Skeletal muscle satellite cell (primary cell): Measurements from ENCODE around the gene LRIG3.
"Not testable (repeated sequence)": the region's sequence is repeated elsewhere in the genome, so short reads cannot be mapped to it uniquely, and the experiment has no call there.

Source experiments
- H3K27me3 ChIP-seq: 2 replicates; pipeline ENCODE4 v1.7.0; 2013; ENCODE audit warnings: low read length; ENCODE audit not compliant: control insufficient read depth, insufficient read depth
- H3K36me3 ChIP-seq: 2 replicates; pipeline ENCODE4 v1.7.0; 2013; ENCODE audit warnings: mild to moderate bottlenecking, control low read depth, low read length; ENCODE audit not compliant: insufficient read depth
- H3K4me1 ChIP-seq: 2 replicates; pipeline ENCODE4 v1.7.0; 2013; ENCODE audit warnings: low read length; ENCODE audit not compliant: control insufficient read depth, insufficient read depth
- H3K4me2 ChIP-seq: 2 replicates; pipeline ENCODE4 v1.7.0; 2013; ENCODE audit warnings: mild to moderate bottlenecking, low read length
- H3K4me3 ChIP-seq: 2 replicates; pipeline ENCODE4 v1.7.0; 2013; ENCODE audit warnings: low read length
- H3K9ac ChIP-seq: 2 replicates; pipeline ENCODE4 v1.7.0; 2013; ENCODE audit warnings: mild to moderate bottlenecking, low read depth, low read length, moderate library complexity
- H3K9me3 ChIP-seq: replicated peaks from 2 replicates; pipeline ENCODE4 v1.7.0; 2013; ENCODE audit warnings: mild to moderate bottlenecking, control low read depth, low read length

The LRIG3 gene

DNA sequence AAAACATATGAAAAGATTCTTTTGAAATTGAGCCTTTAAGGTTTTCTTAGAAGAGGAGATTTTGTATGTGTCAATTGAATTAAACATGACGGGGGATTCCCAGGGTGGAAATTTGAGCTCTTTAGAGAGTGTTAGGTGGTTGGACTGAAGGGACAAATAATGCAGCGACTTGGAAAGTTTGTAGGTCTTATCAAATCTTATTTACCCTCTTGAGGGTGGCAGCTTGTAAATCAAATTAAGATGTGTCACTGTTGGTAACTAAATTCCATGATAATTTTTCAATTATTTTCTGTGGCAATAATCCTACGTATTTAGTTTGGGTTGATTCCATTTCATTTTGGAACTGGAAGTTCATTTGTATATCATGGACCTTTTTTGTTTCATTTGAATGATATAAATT, 33.7 kb upstream of the LRIG3 start:
- Histone ChIP-seq H3K4me3 (no peak overlapping the region), H3K4me2 (no peak overlapping the region), H3K4me1 (no peaks in the 10 kb centered on the region), H3K9me3 (no peaks in the 10 kb centered on the region), H3K9ac (no peak overlapping the region), H3K27me3 (no peaks in the 10 kb centered on the region), H3K36me3 (no peaks in the 10 kb centered on the region)

- no peak overlapping the region for H3K4me3 ChIP-seq
- H3K9me3 ChIP-seq, result no peaks in the 10 kb centered on the region
- H3K27me3 ChIP-seq, result no peaks in the 10 kb centered on the region
- H3K9ac ChIP-seq, result no peak overlapping the region
- H3K36me3 ChIP-seq, result no peaks in the 10 kb centered on the region
- H3K4me1 ChIP-seq, result no peaks in the 10 kb centered on the region
- no peak overlapping the region for H3K4me2 ChIP-seq
Observed at GRCh38 chr12:58950739-58951100, 30.4 kb upstream of the LRIG3 start.

DNA sequence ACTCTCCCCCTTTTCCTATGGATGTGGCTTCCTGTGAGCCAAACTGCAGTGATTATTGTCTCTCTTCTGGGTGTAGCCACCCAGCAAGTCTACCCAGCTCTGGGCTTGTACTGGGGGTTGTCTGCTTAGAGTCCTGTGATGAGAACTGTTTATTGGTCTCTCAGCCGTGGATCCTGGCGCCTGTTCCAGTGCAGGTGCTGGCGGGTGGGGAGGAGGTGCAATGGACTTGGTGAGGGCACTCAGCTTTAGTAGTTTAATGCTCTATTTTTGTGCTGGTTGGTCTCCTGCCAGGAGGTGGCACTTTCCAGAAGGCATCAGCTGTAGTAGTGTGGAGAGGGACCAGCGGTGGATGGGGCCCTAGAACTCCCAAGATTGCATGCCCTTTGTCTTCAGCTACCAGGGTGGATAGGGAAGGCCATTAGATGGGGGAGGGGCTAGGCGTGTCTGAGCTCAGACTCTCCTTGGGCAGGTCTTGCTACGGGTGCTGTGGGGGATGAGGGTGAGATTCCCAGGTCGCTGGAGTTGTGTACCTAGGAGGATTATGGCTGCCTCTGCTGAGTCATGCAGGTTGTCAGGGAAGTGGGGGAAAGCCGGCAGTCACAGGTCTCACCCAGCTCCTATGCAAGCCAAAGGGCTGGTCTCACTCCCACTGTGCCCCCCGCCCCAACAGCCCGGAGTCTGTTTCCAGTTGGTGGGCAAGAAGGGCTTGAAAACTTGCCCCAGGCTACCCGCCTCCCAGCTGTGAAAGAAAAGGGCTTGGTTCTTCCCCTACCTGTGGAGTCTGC, 29.8 kb upstream of the LRIG3 start:
- H3K27me3 ChIP-seq, H3K9me3 ChIP-seq, H3K36me3 ChIP-seq, H3K4me3 ChIP-seq, H3K4me1 ChIP-seq, H3K4me2 ChIP-seq, H3K9ac ChIP-seq: not testable (repeated sequence)

DNA sequence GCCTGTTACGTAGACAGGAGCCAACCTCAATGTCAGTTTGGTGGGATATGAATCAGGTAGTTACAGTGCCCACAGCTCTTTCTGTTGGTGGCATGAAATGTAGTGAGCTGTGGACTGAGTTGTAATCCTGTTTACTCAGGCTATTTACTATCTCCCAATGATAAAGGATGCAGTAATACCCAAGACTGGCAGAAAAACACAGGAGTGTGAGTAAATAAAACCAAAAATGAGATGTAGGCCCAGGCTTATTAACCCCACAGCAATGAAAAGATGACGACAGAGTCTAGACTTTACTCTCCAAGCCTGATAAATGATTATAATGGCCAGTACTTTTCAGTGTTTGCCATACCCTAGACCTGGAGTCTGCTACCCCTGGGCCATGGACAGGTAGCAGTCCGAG, 22.8 kb upstream of the LRIG3 start:
- Histone ChIP-seq H3K4me3 (no peak overlapping the region), H3K9ac (no peak overlapping the region), H3K36me3 (no peaks in the 10 kb centered on the region), H3K4me2 (no peak overlapping the region), H3K9me3 (no peaks in the 10 kb centered on the region), H3K4me1 (peaks cover 3% of the 10 kb centered on the region), H3K27me3 (no peaks in the 10 kb centered on the region)

GRCh38 chr12:58942345-58942744, 22.0 kb upstream of the LRIG3 start:
- peaks cover 3% of the 10 kb centered on the region for H3K4me1 ChIP-seq
- no peak overlapping the region for H3K4me2 ChIP-seq
- no peaks in the 10 kb centered on the region for H3K36me3 ChIP-seq
- no peaks in the 10 kb centered on the region for H3K27me3 ChIP-seq
- H3K9ac ChIP-seq, result no peak overlapping the region
- no peak overlapping the region for H3K4me3 ChIP-seq
- no peaks in the 10 kb centered on the region for H3K9me3 ChIP-seq

DNA sequence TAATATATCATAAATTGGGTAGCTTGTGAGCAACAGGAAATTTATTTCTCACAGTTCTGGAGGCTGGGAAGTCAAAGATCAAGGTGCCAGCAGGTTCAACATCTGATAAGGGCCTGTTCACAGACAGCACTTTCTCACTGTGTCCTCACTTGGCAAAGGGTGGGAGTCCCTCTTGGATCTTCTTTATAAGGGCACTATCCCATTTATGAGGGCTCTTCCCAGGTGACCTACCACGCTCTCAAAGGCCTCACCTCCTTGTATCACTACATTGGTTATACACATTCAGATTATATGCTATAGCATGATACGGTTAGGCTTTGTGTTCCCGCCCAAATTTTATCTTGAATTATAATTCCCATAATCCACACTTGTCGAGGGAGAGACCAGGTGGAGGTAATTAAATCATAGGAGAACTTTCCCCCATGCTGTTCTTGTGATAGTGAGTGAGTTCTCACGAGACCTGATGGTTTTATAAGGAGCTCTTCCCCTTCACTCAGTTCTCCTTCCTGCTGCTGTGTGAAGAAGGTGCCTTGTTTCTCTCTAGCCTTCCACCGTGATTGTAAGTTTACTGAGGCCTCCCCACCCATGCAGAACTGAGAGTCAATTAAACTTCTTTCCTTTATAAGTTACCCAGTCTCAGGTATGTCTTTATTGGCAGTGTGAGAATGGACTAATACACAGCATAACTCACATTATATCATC, 19.2 kb upstream of the LRIG3 start:
- H3K27me3 ChIP-seq, result no peaks in the 10 kb centered on the region
- no peaks in the 10 kb centered on the region for H3K9me3 ChIP-seq

GRCh38 chr12:58938440-58938839, 18.1 kb upstream of the LRIG3 start:
- Histone ChIP-seq H3K9me3 (no peaks in the 10 kb centered on the region), H3K4me3 (no peak overlapping the region), H3K4me1 (peaks cover 3% of the 10 kb centered on the region)

More for the DNA sequence above, 19.2 kb upstream of the LRIG3 start:
- Histone ChIP-seq H3K4me2 (no peak overlapping the region), H3K4me3 (no peak overlapping the region), H3K4me1 (peaks cover 3% of the 10 kb centered on the region), H3K36me3 (no peaks in the 10 kb centered on the region), H3K9ac (no peak overlapping the region)

GRCh38 chr12:58934528-58934927, 14.2 kb upstream of the LRIG3 start:
- Histone ChIP-seq H3K27me3 (no peaks in the 10 kb centered on the region), H3K9me3 (no peaks in the 10 kb centered on the region)

More at GRCh38 chr12:58938440-58938839, 18.1 kb upstream of the LRIG3 start:
- no peaks in the 10 kb centered on the region for H3K27me3 ChIP-seq
- H3K4me2 ChIP-seq, result no peak overlapping the region
- no peaks in the 10 kb centered on the region for H3K36me3 ChIP-seq
- no peak overlapping the region for H3K9ac ChIP-seq

GRCh38 chr12:58932806-58933681, 12.7 kb upstream of the LRIG3 start:
- Histone ChIP-seq H3K4me2 (no peak overlapping the region), H3K27me3 (no peaks in the 10 kb centered on the region), H3K4me3 (no peak overlapping the region), H3K9me3 (no peaks in the 10 kb centered on the region), H3K9ac (no peak overlapping the region), H3K36me3 (no peaks in the 10 kb centered on the region), H3K4me1 (no peaks in the 10 kb centered on the region)

More at GRCh38 chr12:58934528-58934927, 14.2 kb upstream of the LRIG3 start:
- no peak overlapping the region for H3K4me2 ChIP-seq
- H3K4me3 ChIP-seq, result no peak overlapping the region
- H3K9ac ChIP-seq, result no peak overlapping the region
- peaks cover 2% of the 10 kb centered on the region for H3K4me1 ChIP-seq
- no peaks in the 10 kb centered on the region for H3K36me3 ChIP-seq

DNA sequence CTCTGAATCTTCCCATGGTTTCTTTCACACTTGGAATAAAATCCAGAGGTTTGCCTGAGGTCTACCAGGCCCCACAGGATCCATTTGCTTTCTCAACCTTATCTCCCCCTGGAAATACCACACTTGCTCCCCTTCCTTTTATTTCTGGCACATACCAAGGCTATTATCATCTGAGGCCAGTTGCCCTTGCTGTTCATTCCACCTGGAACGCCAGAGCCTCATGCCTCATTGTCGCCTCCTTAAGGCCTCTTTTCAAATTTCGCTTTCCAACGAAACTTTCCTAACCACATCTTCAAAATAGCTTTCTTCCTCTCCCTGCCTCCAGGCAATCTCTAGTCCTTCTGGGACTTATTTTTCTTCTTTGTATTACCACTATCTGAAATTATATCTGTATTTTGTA, 11.2 kb upstream of the LRIG3 start:
- Histone ChIP-seq H3K27me3 (no peaks in the 10 kb centered on the region), H3K4me3 (no peak overlapping the region), H3K9ac (no peak overlapping the region), H3K36me3 (no peaks in the 10 kb centered on the region), H3K4me1 (no peaks in the 10 kb centered on the region), H3K9me3 (no peaks in the 10 kb centered on the region), H3K4me2 (no peak overlapping the region)

DNA sequence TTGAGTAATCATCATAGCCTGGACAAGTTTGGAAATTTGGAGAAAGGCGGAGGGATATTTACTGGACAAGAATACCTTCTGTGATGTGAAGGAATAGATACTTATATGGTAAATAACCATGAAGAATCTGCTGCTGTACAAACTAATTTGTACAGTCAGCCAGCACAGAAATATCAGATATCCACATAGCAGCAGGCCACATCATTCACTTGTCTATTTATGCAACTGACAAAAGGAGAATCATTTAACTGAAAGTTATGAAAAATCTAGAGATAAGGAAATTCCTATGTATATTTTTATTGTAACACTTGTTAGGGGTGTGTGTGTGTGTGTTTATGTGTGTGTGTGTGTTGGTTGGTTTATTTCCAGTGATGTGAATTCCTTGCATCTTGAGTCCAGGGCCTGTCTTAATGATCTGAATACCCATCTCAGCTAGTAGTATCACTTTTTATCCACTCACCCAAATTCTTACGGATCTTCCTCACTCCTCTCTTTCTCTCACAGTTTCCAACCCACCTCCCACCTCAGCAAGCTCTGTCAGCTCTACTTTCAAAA, 10.5 kb upstream of the LRIG3 start:
- Histone ChIP-seq H3K36me3 (no peaks in the 10 kb centered on the region), H3K27me3 (no peaks in the 10 kb centered on the region), H3K4me1 (no peaks in the 10 kb centered on the region), H3K9ac (no peak overlapping the region), H3K4me3 (no peak overlapping the region), H3K4me2 (no peak overlapping the region), H3K9me3 (no peaks in the 10 kb centered on the region)
